Measurements from ENCODE around the gene ALDH16A1.

The ALDH16A1 gene

GRCh38 chr19:49453013-49453756, at the start of gene ALDH16A1:
Gene ALDH16A1 (plus strand): TSS chr19:49453225. CDS start chr19:49453332, 107 bp downstream.
- DNase-seq = peak; percentile 96

- DNase-seq = no peak
Observed at GRCh38 chr19:49403404-49404187, 49.4 kb upstream of the ALDH16A1 start.

DNA sequence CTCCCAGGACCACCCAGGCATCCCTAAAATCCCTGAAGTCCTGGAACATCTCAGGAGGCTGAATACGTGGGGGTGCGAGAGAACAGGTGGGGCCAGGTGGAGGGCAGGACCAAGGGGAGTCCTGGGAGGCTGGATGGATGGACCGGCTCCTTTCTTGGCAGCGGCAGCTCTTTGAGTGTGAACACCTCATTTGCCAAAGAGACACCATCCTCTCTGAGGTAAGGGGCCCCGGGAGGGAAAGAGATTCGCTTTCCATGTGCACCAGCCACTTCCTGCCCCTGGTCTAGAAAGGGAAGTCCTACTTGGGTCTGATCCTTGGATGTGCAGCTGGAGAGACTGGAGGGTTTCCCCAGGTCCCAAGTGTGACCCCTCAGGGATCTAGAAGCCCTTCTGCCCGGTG, 45.9 kb upstream of the ALDH16A1 start:
- DNase-seq = no peak

- DNase-seq = no peak
Observed at GRCh38 chr19:49407482-49408015, 45.5 kb upstream of the ALDH16A1 start.

DNA sequence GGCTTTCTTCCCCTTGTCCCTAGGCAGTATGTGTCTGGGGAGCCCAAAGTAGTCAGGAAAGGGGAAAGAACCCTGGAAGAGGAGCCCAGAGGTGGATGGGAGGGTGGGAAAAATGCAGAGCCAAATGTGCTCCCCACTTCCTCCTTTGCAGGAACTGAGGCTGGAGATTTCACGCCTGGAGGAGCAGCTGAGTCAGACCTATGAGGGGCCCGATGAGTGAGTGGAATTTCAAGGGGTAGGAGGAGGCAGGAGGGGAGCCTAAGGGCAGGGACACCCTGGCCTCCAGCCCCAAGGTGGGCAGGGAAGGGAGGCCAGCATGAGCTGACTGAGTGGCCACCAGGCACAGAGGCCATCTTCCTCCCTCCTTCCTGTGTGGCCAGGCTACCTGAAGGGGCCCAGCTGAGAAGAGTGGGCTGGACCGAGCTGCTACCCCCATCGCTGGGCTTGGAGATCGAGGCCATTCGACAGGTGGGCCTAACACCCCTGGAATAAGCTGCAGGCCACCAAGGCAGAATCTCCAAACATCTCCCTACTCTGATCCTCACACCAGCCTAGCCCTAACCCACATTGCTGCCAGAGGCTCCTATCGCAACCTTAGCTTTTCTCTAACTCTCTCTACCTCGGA, 44.1 kb upstream of the ALDH16A1 start:
- no peak for DNase-seq

- no peak for DNase-seq
Observed at GRCh38 chr19:49409441-49410029, 43.5 kb upstream of the ALDH16A1 start.

DNA sequence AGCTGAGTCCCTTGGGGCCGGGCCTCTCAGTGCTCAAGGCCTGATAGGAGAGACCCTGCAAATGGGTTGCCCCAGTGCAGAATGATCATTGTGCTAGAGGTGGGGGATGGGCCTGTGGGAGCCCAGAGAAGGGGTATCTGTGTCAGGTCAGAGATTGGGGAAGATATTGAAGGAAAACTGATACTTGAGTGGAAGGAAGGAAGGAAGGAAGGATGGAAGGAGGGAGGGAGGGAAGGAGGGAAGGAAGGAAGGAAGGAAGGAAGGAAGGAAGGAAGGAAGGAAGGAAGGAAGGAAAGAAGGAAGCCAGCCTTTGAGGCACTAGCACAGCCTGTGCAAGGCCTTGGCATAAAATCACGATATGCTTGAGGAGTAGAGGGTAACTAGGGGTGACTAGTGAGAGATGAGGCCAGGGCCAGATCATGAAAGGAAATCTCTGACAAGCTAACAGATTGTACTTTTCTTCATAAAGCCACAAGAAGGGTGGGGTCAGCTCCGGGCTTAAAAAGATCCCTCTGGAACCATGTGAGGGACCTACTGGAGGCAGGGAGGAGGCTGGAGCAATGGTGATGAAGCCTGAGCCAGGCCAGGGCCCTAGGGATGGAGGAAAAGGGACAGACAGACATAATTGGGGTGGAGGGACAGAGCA, 41.2 kb upstream of the ALDH16A1 start:
- no peak for DNase-seq

GRCh38 chr19:49413348-49413747, 39.7 kb upstream of the ALDH16A1 start:
- no peak for DNase-seq

DNA sequence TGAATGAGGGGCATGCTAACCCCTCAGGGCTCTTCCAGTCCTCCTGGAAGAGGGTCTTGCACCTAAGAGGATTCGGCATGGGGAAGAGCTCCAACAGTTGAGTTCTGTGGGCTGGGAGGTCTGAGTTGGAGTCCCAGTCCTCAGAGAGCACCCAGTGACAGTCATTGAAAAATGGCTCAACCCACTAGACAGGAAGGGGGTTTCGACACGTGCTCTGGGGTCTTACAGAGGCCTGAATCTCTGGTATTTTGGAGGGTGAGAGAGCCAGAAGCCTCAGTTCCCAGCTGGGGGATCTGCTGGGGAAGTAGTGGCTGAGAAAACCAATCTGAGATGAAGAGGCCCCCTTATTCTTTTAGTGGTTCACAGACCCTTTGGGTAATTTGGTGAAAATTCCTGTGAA, 38.8 kb upstream of the ALDH16A1 start:
- no peak for DNase-seq

DNA sequence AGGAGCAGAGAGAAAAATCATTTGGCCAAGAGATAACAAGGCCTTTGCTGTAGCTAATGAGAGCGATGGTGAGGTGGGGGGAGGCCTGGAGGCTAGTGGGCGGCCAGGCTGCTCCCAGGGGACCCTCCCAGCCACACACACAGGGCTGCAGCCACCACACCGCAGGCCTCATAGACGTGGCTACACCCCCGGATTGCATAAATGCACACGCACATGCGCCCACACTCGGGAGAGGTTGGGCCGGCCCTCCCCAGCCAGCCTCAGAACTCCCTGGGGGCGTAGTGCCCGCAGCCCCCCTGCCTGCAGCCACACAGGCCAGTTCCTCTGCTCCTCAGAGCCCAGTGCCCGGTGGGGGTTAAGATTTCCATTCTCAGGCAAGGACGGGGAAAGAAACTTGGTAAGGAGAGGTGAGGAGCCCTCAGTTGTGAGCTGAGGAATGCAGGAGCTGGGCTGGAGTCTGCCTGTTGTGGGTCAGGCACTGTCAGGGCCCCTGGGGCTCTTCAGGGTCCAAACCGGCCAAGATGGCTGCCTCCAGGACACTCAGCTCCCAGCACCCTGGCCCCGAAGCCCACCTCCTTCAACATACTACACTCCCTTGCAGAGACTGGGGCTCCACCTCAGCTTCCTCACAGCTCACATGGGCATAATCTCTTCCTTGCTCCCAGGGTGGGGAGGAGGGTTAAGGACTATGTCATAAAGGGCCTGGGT, 37.8 kb upstream of the ALDH16A1 start:
- no peak for DNase-seq

DNA sequence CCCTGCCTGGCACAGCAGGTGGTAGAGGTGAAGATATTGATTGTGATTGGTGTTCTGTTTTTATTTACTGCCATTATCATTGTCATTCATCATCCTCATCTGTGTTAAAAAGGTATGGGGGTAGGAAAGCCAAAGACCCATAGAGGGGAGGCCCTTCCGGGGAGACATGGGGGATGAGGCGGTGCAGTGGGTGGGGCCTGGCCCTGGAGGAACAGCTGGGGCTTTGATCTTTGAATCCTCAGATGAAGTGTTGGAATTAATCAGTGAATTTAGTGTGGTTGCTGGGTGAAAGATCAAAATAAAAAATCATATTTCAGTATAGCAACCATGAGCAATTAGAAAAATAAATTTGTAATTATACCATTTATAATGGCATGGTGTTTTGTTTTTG, 37.2 kb upstream of the ALDH16A1 start:
- no peak for DNase-seq

- no peak for DNase-seq
Observed at GRCh38 chr19:49417088-49417487, 35.9 kb upstream of the ALDH16A1 start.

- DNase-seq = no peak
Observed at GRCh38 chr19:49418511-49418910, 34.5 kb upstream of the ALDH16A1 start.

GRCh38 chr19:49419173-49419572, 33.9 kb upstream of the ALDH16A1 start:
- DNase-seq = no peak

GRCh38 chr19:49420227-49420626, 32.8 kb upstream of the ALDH16A1 start:
- DNase-seq = no peak

- peak; percentile 18 for DNase-seq
Observed at GRCh38 chr19:49421039-49421877, 31.8 kb upstream of the ALDH16A1 start.

- DNase-seq = no peak
Observed at GRCh38 chr19:49421878-49422202, 31.2 kb upstream of the ALDH16A1 start.

DNA sequence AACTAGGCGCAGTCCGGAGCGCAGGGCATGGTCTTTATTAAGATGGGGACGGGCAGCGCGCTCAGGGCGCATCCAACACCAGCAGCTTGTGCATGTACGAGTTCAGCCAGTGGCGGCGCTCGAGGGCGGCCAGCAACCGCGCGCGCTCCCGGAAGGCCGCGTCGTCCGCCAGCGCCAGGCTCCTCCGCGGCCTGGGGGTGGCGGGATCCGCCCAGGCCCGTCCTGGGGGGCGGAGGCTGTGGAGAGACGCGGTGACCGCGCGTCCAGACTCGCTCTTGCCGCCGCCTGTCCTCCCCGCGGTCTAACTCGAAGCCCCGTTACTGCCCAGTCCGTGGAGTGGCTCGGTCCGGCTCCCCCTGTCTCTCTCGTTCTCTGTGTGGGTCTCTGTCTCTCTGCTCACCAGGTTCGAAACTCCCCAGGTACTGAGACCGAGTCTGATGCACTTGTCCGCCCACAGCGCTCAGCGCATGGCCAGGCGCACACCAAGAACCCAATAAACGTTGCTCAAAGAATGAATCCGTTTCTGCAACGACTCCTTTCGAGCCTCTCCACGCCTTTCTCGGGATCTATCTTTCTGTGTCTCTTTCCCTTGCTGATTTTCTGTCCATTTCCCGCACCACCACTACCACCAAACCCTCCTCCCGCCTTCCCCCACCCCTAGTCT, 30.5 kb upstream of the ALDH16A1 start:
- peak; percentile 34 for DNase-seq

DNA sequence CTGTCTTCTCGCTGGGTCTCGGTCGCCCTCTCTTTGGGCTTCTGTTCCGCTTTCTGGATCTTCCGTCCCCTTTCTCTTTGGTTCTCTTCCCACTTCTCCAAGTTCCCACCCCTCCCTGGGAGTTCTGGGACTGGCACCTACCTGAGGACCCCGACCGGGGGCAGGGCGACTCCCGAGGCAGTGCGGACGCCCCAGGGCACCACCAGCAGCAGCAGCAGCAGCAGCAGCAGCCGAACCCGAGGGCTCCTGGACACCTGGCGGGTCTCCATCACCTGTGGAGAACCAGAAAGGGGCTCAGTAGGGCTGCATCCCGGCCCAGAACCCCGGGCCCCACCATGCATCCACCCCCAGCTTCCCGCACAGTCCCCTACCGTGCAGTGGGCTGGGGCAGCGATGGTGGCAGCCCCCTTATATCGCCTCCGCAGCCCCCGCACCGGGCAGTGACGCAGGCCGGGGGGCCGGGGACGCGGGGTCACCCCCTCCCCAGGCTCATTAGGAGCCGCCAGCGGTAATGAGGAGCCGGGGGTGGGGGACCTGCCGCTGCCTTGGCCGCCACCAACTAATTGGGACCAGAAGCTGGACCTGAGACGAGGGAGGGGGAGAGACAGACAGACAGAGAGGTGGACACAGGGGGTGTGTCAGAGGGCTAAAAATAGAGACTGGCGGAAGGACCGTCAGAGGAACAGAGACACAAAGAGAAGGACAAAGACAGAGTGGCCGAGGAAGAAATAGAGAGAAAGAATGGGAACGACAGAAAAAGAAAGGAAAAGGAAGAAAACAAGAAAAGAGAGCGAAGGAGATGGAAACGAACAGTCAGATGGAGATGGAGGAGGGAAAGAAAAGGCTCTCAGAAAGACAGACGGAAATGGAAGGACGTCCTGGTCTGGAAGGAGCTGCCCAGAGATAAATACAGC, 29.7 kb upstream of the ALDH16A1 start, which contains the start of gene PTH2:
Gene PTH2 (minus strand): TSS at position 371 of the 914 bp plus-strand sequence. CDS start 102 bp downstream, at position 269.
- DNase-seq = no peak

DNA sequence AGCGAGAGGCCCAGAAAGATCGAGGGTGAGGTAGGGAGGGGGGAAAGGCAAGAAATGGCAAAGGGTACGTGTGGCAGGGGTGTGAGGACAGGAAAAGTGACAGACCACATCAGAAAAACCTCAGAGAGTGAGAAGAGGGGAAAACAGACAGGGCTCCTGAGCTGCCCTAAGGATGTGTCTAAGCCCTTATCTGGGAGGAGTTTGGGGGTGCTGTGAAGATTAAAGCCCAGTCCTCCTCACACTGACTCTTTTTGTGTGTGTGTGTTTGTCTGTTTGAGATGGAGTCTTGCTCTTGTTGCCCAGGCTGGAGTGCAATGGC, 29.1 kb upstream of the ALDH16A1 start:
- DNase-seq = no peak
